MG63 (cell line): Measurements from ENCODE around the gene ZNF841. TPM values are rescaled to one million over a fixed set of nuclear protein-coding genes. Genes with fewer than 3 reads are reported as not detected.

Source experiments
- DNase-seq: peaks from one replicate; pipeline ENCODE4 v3.0.0-alpha.2; 2020
- H3K27me3 ChIP-seq: fragments of 250-450 bp; sonication (Bioruptor Pico); 2 replicates; pipeline ENCODE4 v1.5.1; 2020; ENCODE audit warnings: mild to moderate bottlenecking, moderate library complexity
- H3K36me3 ChIP-seq: fragments of 250-450 bp; sonication (Bioruptor Pico); 2 replicates; pipeline ENCODE4 v1.5.1; 2020; ENCODE audit warnings: mild to moderate bottlenecking, moderate library complexity
- H3K4me3 ChIP-seq: fragments of 250-450 bp; sonication (Bioruptor Pico); 2 replicates; pipeline ENCODE4 v1.5.1; 2020; ENCODE audit warnings: mild to moderate bottlenecking, moderate library complexity
- H3K9me3 ChIP-seq: fragments of 250-450 bp; sonication (Bioruptor Pico); 2 replicates; pipeline ENCODE4 v1.5.1; 2020; ENCODE audit warnings: mild to moderate bottlenecking, moderate library complexity
- total RNA-seq: library from RNA; depleted of rRNA; stranded (reverse); fragments of >200 nt; shearing (Covaris generic); gene quantifications from 2 replicates; pipeline ENCODE4 v1.2.3, GENCODE V29; 2014; ENCODE audit warnings: low replicate concordance; rRNA removed

Gene ZNF841
- 3.6 and 4.8 TPM in 2 replicates for total RNA-seq

- DNase-seq: peak; percentile 99
- Histone ChIP-seq H3K9me3 (peaks cover 47% of the 10 kb centered on the region), H3K36me3 (peaks cover 40% of the 10 kb centered on the region), H3K4me3 (peak within 1 kb of the TSS; percentile 94), H3K27me3 (no peaks in the 10 kb centered on the region)
Observed at GRCh38 chr19:52095172-52096014, at the start of gene ZNF841. ZNF841 (minus strand) TSS chr19:52095765; CDS start chr19:52084801, 10,964 bp downstream.

GRCh38 chr19:52142001-52142595 lies 46.5 kb upstream of the ZNF841 start:
- Histone ChIP-seq H3K4me3 (no peak overlapping the region), H3K9me3 (peaks cover 22% of the 10 kb centered on the region), H3K27me3 (no peaks in the 10 kb centered on the region), H3K36me3 (no peaks in the 10 kb centered on the region)
- DNase-seq: no peak

GRCh38 chr19:52141203-52141602 lies 45.6 kb upstream of the ZNF841 start:
- Histone ChIP-seq H3K9me3 (peaks cover 17% of the 10 kb centered on the region), H3K36me3 (no peaks in the 10 kb centered on the region), H3K27me3 (no peaks in the 10 kb centered on the region), H3K4me3 (no peak overlapping the region)
- DNase-seq: no peak

DNA sequence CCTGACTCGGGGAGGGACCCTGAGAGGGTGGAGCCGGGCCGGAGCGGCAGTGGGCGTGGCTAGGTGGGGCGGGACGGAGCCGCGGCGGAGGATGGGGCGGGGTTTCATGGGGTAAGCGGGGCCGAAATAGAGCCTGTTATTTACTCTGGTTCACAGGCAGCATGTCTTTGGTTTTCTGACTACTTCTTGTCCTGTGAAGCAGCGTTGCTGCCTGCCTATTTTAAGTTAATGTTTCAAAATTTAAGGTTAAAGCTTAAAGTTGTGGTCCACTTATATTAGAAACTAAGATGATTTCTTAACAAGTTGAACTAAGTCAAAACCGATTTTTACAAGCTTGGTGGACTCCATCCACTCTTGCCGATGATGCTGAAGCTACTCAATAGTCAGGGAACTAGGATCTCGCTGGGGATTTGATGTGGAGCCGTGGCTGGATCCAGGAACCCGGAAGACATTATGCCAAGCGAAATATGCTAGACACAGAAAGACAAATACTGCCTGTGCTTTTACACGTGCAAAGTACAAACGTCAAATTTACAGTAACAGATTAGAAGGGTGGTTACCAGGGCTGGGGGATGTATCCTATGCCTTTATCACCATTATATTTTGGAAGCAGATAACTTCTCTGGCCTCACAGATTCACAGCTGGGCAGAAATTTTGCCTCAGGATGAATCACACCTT lies 44.6 kb upstream of the ZNF841 start:
- no peak for DNase-seq
- peak overlapping the region; percentile 68 for H3K4me3 ChIP-seq

DNA sequence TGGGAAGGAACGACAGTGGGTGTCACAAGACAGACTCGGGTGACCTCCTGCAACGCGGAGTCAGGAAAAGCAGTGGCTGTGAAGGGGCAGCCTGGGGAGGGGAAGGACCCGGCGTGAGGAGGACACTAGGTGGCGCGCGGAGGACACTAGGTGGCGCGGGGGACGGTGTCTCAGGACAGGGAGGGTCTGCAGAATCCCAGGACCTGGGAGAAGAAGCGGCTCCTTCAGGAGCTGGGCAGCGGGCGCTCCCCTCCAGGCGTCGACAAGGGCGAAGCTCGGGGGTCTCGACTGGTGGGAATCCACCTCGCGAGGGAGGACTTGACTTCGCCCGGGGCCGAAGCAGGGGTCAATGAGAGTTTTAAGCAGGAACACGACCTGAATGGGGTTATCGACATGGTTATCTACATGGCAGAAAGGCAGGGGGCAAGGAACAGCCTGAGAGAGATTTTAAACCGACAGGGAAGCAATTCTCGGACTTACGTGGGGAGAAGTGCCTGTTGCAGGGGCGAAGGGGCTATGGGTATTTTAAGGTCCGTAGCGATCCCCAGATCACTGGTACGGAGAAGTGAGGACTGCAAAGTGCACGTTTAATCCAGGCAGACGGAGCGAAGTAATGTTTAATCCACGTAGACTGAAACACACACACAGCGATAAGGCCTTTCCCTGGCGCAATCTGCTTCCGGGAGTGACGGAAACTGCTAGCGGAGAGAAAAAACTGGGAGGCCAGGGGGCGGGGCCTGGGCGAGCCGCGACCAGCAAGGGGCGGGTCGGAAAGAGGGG lies 43.9 kb upstream of the ZNF841 start, which contains the start of gene ZNF616:
Gene ZNF616 (minus strand): TSS at position 687 of the 780 bp plus-strand sequence. CDS start 9,426 bp downstream, outside the sequence.
- DNase-seq: peak; percentile 96
- Histone ChIP-seq H3K36me3 (peaks cover 7% of the 10 kb centered on the region; the same call in 1 of the 2 replicates), H3K4me3 (peak within 1 kb of the TSS; percentile 68), H3K27me3 (no peaks in the 10 kb centered on the region), H3K9me3 (peaks cover 24% of the 10 kb centered on the region)

More for the DNA sequence above, 44.6 kb upstream of the ZNF841 start:
- peaks cover 20% of the 10 kb centered on the region for H3K9me3 ChIP-seq
- peaks cover 3% of the 10 kb centered on the region; the same call in 1 of the 2 replicates for H3K36me3 ChIP-seq
- no peaks in the 10 kb centered on the region for H3K27me3 ChIP-seq

GRCh38 chr19:52138983-52139251 lies 43.4 kb upstream of the ZNF841 start:
- H3K36me3 ChIP-seq: peaks cover 7% of the 10 kb centered on the region; the same call in 1 of the 2 replicates
- no peak for DNase-seq
- no peaks in the 10 kb centered on the region for H3K27me3 ChIP-seq
- peaks cover 29% of the 10 kb centered on the region for H3K9me3 ChIP-seq
- H3K4me3 ChIP-seq: peak overlapping the region; percentile 68

DNA sequence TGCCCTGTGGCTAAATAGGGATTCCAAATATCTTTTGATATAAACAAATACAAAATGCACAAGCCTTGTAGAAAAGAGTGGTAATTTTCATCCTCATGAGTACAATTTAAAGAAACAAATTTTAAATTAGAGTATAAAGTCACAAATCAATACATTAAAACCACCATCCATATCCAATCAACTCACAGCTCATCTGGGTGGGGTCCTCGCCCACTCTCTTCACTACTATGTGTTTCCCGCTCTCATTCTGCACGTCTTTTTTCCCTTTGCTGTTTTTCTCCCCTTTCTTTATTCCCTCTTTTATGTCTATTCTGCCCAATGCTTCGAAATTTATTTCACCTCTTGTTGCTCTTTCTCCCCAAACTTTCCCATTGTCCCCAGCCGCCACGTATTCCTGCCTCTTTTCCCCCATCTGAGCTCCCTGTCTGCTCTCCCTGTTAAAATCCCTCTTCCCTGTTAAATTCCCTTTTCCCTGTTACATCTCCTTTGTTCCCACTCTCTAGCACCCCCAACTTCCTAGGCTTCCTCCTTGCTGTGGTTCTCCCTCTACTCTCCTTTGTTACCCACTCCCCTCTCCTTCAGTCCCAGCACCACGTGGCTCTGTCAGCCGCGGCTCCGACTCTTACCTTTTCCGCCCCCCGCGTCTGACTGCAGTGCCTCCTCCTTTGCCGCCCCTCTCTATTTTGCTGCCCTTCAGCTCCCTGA lies 42.9 kb upstream of the ZNF841 start:
- Histone ChIP-seq H3K4me3 (peak overlapping the region; percentile 68), H3K27me3 (no peaks in the 10 kb centered on the region), H3K36me3 (peaks cover 10% of the 10 kb centered on the region; the same call in 1 of the 2 replicates), H3K9me3 (peaks cover 29% of the 10 kb centered on the region)
- DNase-seq: peak; percentile 25

- peaks cover 63% of the 10 kb centered on the region for H3K9me3 ChIP-seq
- no peaks in the 10 kb centered on the region for H3K27me3 ChIP-seq
- DNase-seq: no peak
- no peak overlapping the region for H3K4me3 ChIP-seq
- H3K36me3 ChIP-seq: peaks cover 78% of the 10 kb centered on the region
Observed at GRCh38 chr19:52120286-52120685, 24.7 kb upstream of the ZNF841 start.

- no peak for DNase-seq
- no peaks in the 10 kb centered on the region for H3K27me3 ChIP-seq
- peaks cover 53% of the 10 kb centered on the region for H3K36me3 ChIP-seq
- no peak overlapping the region for H3K4me3 ChIP-seq
- H3K9me3 ChIP-seq: peaks cover 89% of the 10 kb centered on the region
Observed at GRCh38 chr19:52115526-52116053, 20.0 kb upstream of the ZNF841 start.

DNA sequence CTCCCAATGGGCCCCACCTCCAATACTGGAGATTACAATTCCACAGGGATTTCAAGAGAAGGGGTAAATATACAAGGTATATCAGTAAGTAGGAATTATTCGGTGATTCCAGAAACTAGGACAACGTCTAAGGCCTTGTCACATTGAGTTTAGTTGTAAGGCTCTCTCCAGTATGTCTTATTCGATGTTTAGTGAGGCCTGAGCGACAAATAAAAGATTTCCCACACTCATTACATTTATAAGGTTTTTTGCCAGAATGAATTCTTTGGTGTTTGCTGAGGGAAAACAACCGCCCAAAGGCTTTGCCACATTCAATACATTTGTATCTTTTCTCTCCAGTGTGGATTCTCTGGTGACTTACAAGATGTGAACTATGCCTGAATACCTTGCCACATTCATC lies 19.1 kb upstream of the ZNF841 start:
- Histone ChIP-seq H3K36me3 (peaks cover 44% of the 10 kb centered on the region), H3K27me3 (no peaks in the 10 kb centered on the region), H3K9me3 (peaks cover 86% of the 10 kb centered on the region), H3K4me3 (no peak overlapping the region)
- DNase-seq: no peak

DNA sequence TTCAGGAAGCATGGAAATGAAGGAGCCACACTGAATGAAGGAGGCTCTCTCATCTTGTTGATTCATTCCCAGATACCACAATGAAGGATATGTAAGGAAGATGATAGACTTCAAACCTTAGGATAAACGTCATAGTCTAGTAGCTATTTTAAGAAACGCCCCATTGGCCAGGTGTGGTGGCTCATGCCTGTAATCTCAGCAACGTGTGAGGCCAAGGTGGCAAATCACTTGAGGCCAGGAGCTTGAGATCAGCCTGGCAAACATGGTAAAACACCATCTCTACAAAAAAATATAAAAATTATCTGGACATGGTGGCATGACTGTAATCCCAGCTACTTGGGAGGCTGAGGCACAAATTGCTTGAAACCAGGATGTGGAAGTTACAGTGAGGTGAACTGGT lies 17.1 kb upstream of the ZNF841 start:
- peaks cover 28% of the 10 kb centered on the region for H3K36me3 ChIP-seq
- no peak overlapping the region for H3K4me3 ChIP-seq
- peaks cover 74% of the 10 kb centered on the region for H3K9me3 ChIP-seq
- no peak for DNase-seq
- H3K27me3 ChIP-seq: no peaks in the 10 kb centered on the region

DNA sequence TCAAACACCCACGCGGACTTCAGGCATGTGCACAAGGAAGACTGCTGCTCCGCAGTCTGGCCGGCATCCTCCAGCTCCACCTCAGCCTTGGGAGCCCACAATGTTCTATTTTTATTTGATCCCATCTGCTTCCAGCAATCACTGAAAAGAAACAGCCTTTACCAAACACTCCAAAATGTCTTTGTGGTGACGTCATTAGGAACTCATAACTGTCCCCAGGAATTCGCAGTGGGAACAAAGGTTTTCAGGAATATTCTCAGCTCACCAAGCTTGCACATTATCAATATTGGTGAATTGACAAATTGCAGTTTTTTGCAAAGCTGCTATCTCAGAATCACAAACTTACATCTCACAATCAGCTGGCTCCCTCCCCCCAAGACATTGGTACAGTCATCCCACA lies 15.2 kb upstream of the ZNF841 start:
- no peaks in the 10 kb centered on the region for H3K27me3 ChIP-seq
- H3K36me3 ChIP-seq: peaks cover 12% of the 10 kb centered on the region
- DNase-seq: no peak
- H3K4me3 ChIP-seq: no peak overlapping the region
- H3K9me3 ChIP-seq: peaks cover 70% of the 10 kb centered on the region

GRCh38 chr19:52102782-52103181 lies 7.2 kb upstream of the ZNF841 start:
- Histone ChIP-seq H3K27me3 (no peaks in the 10 kb centered on the region), H3K36me3 (no peaks in the 10 kb centered on the region), H3K9me3 (peaks cover 41% of the 10 kb centered on the region), H3K4me3 (no peak overlapping the region)
- DNase-seq: no peak

- H3K4me3 ChIP-seq: no peak overlapping the region
- no peaks in the 10 kb centered on the region for H3K36me3 ChIP-seq
- H3K9me3 ChIP-seq: peaks cover 39% of the 10 kb centered on the region
- H3K27me3 ChIP-seq: no peaks in the 10 kb centered on the region
- DNase-seq: no peak
Observed at GRCh38 chr19:52101866-52102562, 6.4 kb upstream of the ZNF841 start.

DNA sequence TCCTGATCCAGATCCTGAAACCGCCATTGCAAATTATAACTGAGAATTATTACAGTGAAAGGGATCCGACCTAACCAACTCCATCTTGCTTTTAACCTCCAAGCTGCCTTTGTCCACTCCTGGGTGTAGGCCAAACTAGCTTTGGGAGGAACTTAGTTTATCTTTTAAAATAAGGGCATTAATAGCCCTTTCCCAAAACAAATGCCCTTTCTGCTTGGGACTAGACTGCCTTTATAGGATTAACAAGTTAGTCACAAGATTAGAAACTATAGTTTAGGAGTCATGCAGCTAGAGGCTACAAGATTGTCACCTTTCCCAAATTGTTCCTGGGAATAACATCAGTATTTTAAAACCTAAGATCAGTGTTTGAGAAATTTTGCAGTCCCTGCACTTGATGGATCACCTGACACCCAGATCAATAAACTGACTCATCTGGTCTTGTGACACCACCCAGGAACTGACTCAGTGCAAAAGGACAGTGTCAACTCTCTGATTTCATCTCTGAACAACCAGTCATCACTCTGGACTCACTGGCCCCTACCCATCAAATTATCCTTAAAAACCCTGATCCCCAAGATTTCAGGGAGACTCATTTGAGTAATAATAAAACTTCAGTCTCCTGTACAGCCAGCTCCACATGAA lies 4.1 kb upstream of the ZNF841 start:
- DNase-seq: no peak
- H3K36me3 ChIP-seq: peaks cover 2% of the 10 kb centered on the region; the same call in 1 of the 2 replicates
- H3K4me3 ChIP-seq: no peak overlapping the region
- H3K9me3 ChIP-seq: peaks cover 33% of the 10 kb centered on the region
- H3K27me3 ChIP-seq: no peaks in the 10 kb centered on the region
